Liver (tissue), 9 donors: ENCODE results near the gene TGFBR1. TPM values are rescaled to one million over a fixed set of nuclear protein-coding genes. Genes with fewer than 3 reads are reported as not detected.

Experiments used
- DNase-seq: peaks from one replicate; pipeline ENCODE4 v3.0.0-alpha.2; 2017; ENCODE audit warnings: low spot score
- H3K27ac ChIP-seq, 2 donors: one replicate each; pipeline ENCODE4 v1.7.0; 2013; ENCODE audit warnings: inconsistent platforms in 2 of 2, low read length in 2 of 2, control low read depth in 1 of 2, low read depth in 1 of 2, mild to moderate bottlenecking in 1 of 2
- H3K27me3 ChIP-seq, 4 donors: one replicate each; pipeline versions ENCODE4 v1.6.1 to v1.7.0; 2013; ENCODE audit warnings: low read length in 3 of 4, inconsistent platforms in 1 of 4, mild to moderate bottlenecking in 1 of 4, moderate library complexity in 1 of 4; ENCODE audit not compliant: control insufficient read depth in 4 of 4, insufficient read depth in 4 of 4
- H3K36me3 ChIP-seq, 4 donors: one replicate each; pipeline versions ENCODE4 v1.6.1 to v1.7.0; 2013; ENCODE audit warnings: low read length in 3 of 4, mild to moderate bottlenecking in 3 of 4, low read depth in 1 of 4, moderate library complexity in 1 of 4; ENCODE audit not compliant: control insufficient read depth in 4 of 4, insufficient read depth in 3 of 4
- H3K4me1 ChIP-seq, 4 donors: one replicate each; pipeline versions ENCODE4 v1.6.1 to v1.7.0; 2013; ENCODE audit warnings: low read length in 3 of 4, mild to moderate bottlenecking in 3 of 4, moderate library complexity in 1 of 4; ENCODE audit not compliant: control insufficient read depth in 4 of 4, insufficient read depth in 4 of 4
- H3K4me3 ChIP-seq, 3 donors: one replicate each; pipeline versions ENCODE4 v1.6.1 to v1.7.0; 2013; ENCODE audit warnings: low read length in 3 of 3, control low read depth in 1 of 3, low read depth in 1 of 3, mild to moderate bottlenecking in 1 of 3
- H3K9ac ChIP-seq, 2 donors: one replicate each; pipeline ENCODE4 v1.7.0; 2013; ENCODE audit warnings: low read length in 2 of 2, mild to moderate bottlenecking in 2 of 2, moderate library complexity in 2 of 2, control low read depth in 1 of 2, low read depth in 1 of 2
- H3K9me3 ChIP-seq, 4 donors: one replicate each; pipeline versions ENCODE4 v1.6.1 to v1.7.0; 2013; ENCODE audit warnings: low read length in 3 of 4; ENCODE audit not compliant: control insufficient read depth in 4 of 4
- CTCF ChIP-seq: fragments of 150-350 bp; IDR thresholded peaks from 2 replicates; pipeline ENCODE4 v1.5.1; 2017; ENCODE audit warnings: improper control_type of control experiment, low read depth, low read length; ENCODE audit not compliant: missing input control
- EGR1 ChIP-seq, 2 donors: IDR thresholded peaks; 2 replicates each; pipeline ENCODE4 v1.6.1; 2016 to 2018; ENCODE audit warnings: antibody characterized with exemption in 2 of 2, low read depth in 2 of 2
- FOXA1 ChIP-seq: IDR thresholded peaks from 2 replicates; pipeline ENCODE4 v1.6.1; 2016; ENCODE audit warnings: antibody characterized with exemption
- FOXA2 ChIP-seq: IDR thresholded peaks from 2 replicates; pipeline ENCODE4 v1.6.1; 2016; ENCODE audit warnings: antibody characterized with exemption
- GABPA ChIP-seq, 2 donors: IDR thresholded peaks in 1 of 2; conservative IDR thresholded peaks in 1 of 2; 2 replicates each; pipeline ENCODE4 v1.6.1; 2016; ENCODE audit warnings: antibody characterized with exemption in 2 of 2, mild to moderate bottlenecking in 1 of 2, moderate library complexity in 1 of 2
- HNF4A ChIP-seq, 2 donors: conservative IDR thresholded peaks; 2 replicates each; pipeline ENCODE4 v1.6.1; 2016; ENCODE audit warnings: antibody characterized with exemption in 2 of 2, mild to moderate bottlenecking in 2 of 2
- JUND ChIP-seq, 2 donors: IDR thresholded peaks; 2 replicates each; pipeline ENCODE4 v1.6.1; 2016; ENCODE audit warnings: antibody characterized with exemption in 2 of 2
- MAX ChIP-seq: IDR thresholded peaks from 2 replicates; pipeline ENCODE4 v1.6.1; 2016; ENCODE audit warnings: antibody characterized with exemption
- NR2F2 ChIP-seq: IDR thresholded peaks from 2 replicates; pipeline ENCODE4 v1.6.1; 2016; ENCODE audit warnings: antibody characterized with exemption
- REST ChIP-seq: IDR thresholded peaks from 2 replicates; pipeline ENCODE4 v1.6.1; 2016; ENCODE audit warnings: antibody characterized with exemption, mild to moderate bottlenecking
- RXRA ChIP-seq, 2 donors: IDR thresholded peaks; 2 replicates each; pipeline ENCODE4 v1.6.1; 2017 to 2018; ENCODE audit warnings: antibody characterized with exemption in 2 of 2, mild to moderate bottlenecking in 1 of 2
- SP1 ChIP-seq: IDR thresholded peaks from 2 replicates; pipeline ENCODE4 v1.6.1; 2018; ENCODE audit warnings: antibody characterized with exemption, mild to moderate bottlenecking
- TAF1 ChIP-seq: conservative IDR thresholded peaks from 2 replicates; pipeline ENCODE4 v1.6.1; 2016; ENCODE audit warnings: antibody characterized with exemption, mild to moderate bottlenecking
- ZBTB33 ChIP-seq: IDR thresholded peaks from 2 replicates; pipeline ENCODE4 v1.6.1; 2016; ENCODE audit warnings: antibody characterized with exemption
- WGBS: extraction: QIAGEN DNeasy Blood & Tissue Kit; methylation state at CpG from one replicate; pipeline ENCODE4 v1.1.7; 2013; 5-methylcytosine and 5-hydroxymethylcytosine counted together
- polyA plus RNA-seq, 2 donors: library from polyadenylated mRNA; stranded (reverse) in 1 of 2; unstranded in 1 of 2; fragments of 200-250 nt in 1 of 2; fragments of >200 nt in 1 of 2; fragmentation: Nextera tagmentation in 1 of 2; extraction: Ambion mirVana in 1 of 2; gene quantifications; one replicate each; pipeline versions ENCODE4 v1.2.1 to v1.2.3, GENCODE V29; 2013 to 2015
- total RNA-seq, 2 donors: library from RNA; depleted of rRNA; stranded (reverse); fragments of >200 nt; gene quantifications; one replicate each; pipeline ENCODE4 v1.2.3, GENCODE V29; 2014
- donor health status: healthy.
- donor health status: healthy.
- donor health status: healthy.
- donor health status: healthy.
- donor health status: healthy.

TGFBR1 gene
- total and polyA plus RNA-seq, 4 donors: 3.1 to 18.2 (median 11.0) TPM

GRCh38 chr9:99173570-99174504 is 68.9 kb downstream of the TGFBR1 start:
- Histone ChIP-seq H3K4me1 (no peaks in the 10 kb centered on the region), H3K4me3 (no peak overlapping the region), H3K9ac (no peak overlapping the region), H3K36me3 (no peaks in the 10 kb centered on the region), H3K27me3 (no peaks in the 10 kb centered on the region), H3K27ac (no peak overlapping the region), H3K9me3 (no peaks in the 10 kb centered on the region)
- no peak for TF ChIP-seq TAF1
- 77% methylated on average over 10 of the region's 10 CpGs for WGBS
- DNase-seq: no peak

GRCh38 chr9:99176527-99177013 is 71.7 kb downstream of the TGFBR1 start:
- H3K4me3 ChIP-seq: no peak overlapping the region
- no peak for TF ChIP-seq HNF4A (conservative IDR thresholded peaks at IDR 0.05)
- TF ChIP-seq JUND (IDR thresholded peaks at IDR 0.05): no peak
- 79% methylated on average over 4 of the region's 4 CpGs for WGBS
- H3K4me1 ChIP-seq: no peaks in the 10 kb centered on the region
- H3K27ac ChIP-seq: no peak overlapping the region
- no peak for DNase-seq
- H3K36me3 ChIP-seq: no peaks in the 10 kb centered on the region
- no peak overlapping the region for H3K9ac ChIP-seq
- H3K9me3 ChIP-seq: no peaks in the 10 kb centered on the region
- no peaks in the 10 kb centered on the region for H3K27me3 ChIP-seq

- TF ChIP-seq REST: no peak
- no peak for TF ChIP-seq GABPA (IDR thresholded peaks at IDR 0.05 in 1 of 2, conservative IDR thresholded peaks at IDR 0.05 in 1 of 2)
- TF ChIP-seq ZBTB33: no peak
- TF ChIP-seq FOXA2: no peak
- no peak for TF ChIP-seq JUND (IDR thresholded peaks at IDR 0.05)
- TF ChIP-seq MAX: no peak
- TF ChIP-seq CTCF: no peak
- TF ChIP-seq NR2F2: no peak
- TF ChIP-seq SP1: no peak
- no peak for TF ChIP-seq FOXA1
- TF ChIP-seq EGR1 (IDR thresholded peaks at IDR 0.05; ENCODE audit: low read depth in 2 of 2): no peak
- TF ChIP-seq RXRA (IDR thresholded peaks at IDR 0.05): no peak
- no peak for TF ChIP-seq TAF1
Observed at GRCh38 chr9:99177576-99178366, 72.9 kb downstream of the TGFBR1 start.

More at GRCh38 chr9:99177576-99178366, 72.9 kb downstream of the TGFBR1 start:
- no peak overlapping the region for H3K4me3 ChIP-seq
- H3K4me1 ChIP-seq: no peaks in the 10 kb centered on the region
- H3K9me3 ChIP-seq: no peaks in the 10 kb centered on the region
- no peak overlapping the region for H3K27ac ChIP-seq
- DNase-seq: no peak
- no peaks in the 10 kb centered on the region for H3K36me3 ChIP-seq
- H3K9ac ChIP-seq: no peak overlapping the region
- WGBS: 92% methylated on average over 8 of the region's 8 CpGs
- H3K27me3 ChIP-seq: no peaks in the 10 kb centered on the region
